ENCODE results near the gene IP6K3.

Gene IP6K3

GRCh38 chr6:33726696-33727095 lies 20.0 kb downstream of the IP6K3 start:
- peaks cover 78% of the 10 kb centered on the region for H3K27me3 ChIP-seq (replicated peaks; ENCODE audit: insufficient read depth, low read length)
- DNase-seq: no peak
- H3K9ac ChIP-seq (ENCODE audit: low read length): no peak overlapping the region
- no peaks in the 10 kb centered on the region for H3K79me2 ChIP-seq (ENCODE audit: low read length)
- no peaks in the 10 kb centered on the region for H3F3A ChIP-seq (ENCODE audit: insufficient read depth, low read length)
- no peaks in the 10 kb centered on the region for H3K9me3 ChIP-seq (replicated peaks; ENCODE audit: insufficient read depth, low read length)
- no peaks in the 10 kb centered on the region for H4K20me1 ChIP-seq (ENCODE audit: insufficient read depth, low read length)
- no peaks in the 10 kb centered on the region for H3K36me3 ChIP-seq (replicated peaks; ENCODE audit: insufficient read depth, low read length)
- no peak for TF ChIP-seq EZH2phosphoT487 (IDR thresholded peaks at IDR 0.05; ENCODE audit: low read length)
- TF ChIP-seq, protein P1, sequence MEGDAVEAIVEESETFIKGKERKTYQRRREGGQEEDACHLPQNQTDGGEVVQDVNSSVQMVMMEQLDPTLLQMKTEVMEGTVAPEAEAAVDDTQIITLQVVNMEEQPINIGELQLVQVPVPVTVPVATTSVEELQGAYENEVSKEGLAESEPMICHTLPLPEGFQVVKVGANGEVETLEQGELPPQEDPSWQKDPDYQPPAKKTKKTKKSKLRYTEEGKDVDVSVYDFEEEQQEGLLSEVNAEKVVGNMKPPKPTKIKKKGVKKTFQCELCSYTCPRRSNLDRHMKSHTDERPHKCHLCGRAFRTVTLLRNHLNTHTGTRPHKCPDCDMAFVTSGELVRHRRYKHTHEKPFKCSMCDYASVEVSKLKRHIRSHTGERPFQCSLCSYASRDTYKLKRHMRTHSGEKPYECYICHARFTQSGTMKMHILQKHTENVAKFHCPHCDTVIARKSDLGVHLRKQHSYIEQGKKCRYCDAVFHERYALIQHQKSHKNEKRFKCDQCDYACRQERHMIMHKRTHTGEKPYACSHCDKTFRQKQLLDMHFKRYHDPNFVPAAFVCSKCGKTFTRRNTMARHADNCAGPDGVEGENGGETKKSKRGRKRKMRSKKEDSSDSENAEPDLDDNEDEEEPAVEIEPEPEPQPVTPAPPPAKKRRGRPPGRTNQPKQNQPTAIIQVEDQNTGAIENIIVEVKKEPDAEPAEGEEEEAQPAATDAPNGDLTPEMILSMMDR (IDR thresholded peaks at IDR 0.05; ENCODE audit: low read length): no peak
- no peak for TF ChIP-seq EZH2 (optimal IDR thresholded peaks at IDR 0.05; ENCODE audit: low read depth, low read length)
- H3K9me2 ChIP-seq (replicated peaks; ENCODE audit: insufficient read depth, low read length): no peaks in the 10 kb centered on the region
- H3K4me3 ChIP-seq (ENCODE audit: low read length): no peak overlapping the region
- no peak overlapping the region for H2AFZ ChIP-seq (ENCODE audit: low read length)
- H3K4me2 ChIP-seq (ENCODE audit: low read depth, low read length): no peak overlapping the region
- no peaks in the 10 kb centered on the region for H3K4me1 ChIP-seq (ENCODE audit: low read length)
- no peak overlapping the region for H3K27ac ChIP-seq (ENCODE audit: low read length)

- Histone ChIP-seq H2AFZ (ENCODE audit: low read length) (no peak overlapping the region), H3K9me3 (replicated peaks; ENCODE audit: insufficient read depth, low read length) (no peaks in the 10 kb centered on the region), H3K79me2 (ENCODE audit: low read length) (no peaks in the 10 kb centered on the region), H3K27ac (ENCODE audit: low read length) (no peak overlapping the region), H3K4me2 (ENCODE audit: low read depth, low read length) (no peak overlapping the region), H3K9me2 (replicated peaks; ENCODE audit: insufficient read depth, low read length) (no peaks in the 10 kb centered on the region), H3K4me3 (ENCODE audit: low read length) (no peak overlapping the region), H3K36me3 (replicated peaks; ENCODE audit: insufficient read depth, low read length) (no peaks in the 10 kb centered on the region), H3K27me3 (replicated peaks; ENCODE audit: insufficient read depth, low read length) (peaks cover 80% of the 10 kb centered on the region), H4K20me1 (ENCODE audit: insufficient read depth, low read length) (no peaks in the 10 kb centered on the region), H3K4me1 (ENCODE audit: low read length) (no peaks in the 10 kb centered on the region), H3F3A (ENCODE audit: insufficient read depth, low read length) (no peaks in the 10 kb centered on the region), H3K9ac (ENCODE audit: low read length) (no peak overlapping the region)
- TF ChIP-seq EZH2 (optimal IDR thresholded peaks at IDR 0.05; ENCODE audit: low read depth, low read length): no peak
- TF ChIP-seq EZH2phosphoT487 (IDR thresholded peaks at IDR 0.05; ENCODE audit: low read length): no peak
- TF ChIP-seq, protein P1 (IDR thresholded peaks at IDR 0.05; ENCODE audit: low read length): no peak
- DNase-seq: no peak
These were observed 20.6 kb downstream of the IP6K3 start for GRCh38 chr6:33725891-33726673.

GRCh38 chr6:33725222-33725621 lies 21.5 kb downstream of the IP6K3 start:
- peaks cover 87% of the 10 kb centered on the region for H3K27me3 ChIP-seq (replicated peaks; ENCODE audit: insufficient read depth, low read length)
- no peaks in the 10 kb centered on the region for H3F3A ChIP-seq (ENCODE audit: insufficient read depth, low read length)
- H4K20me1 ChIP-seq (ENCODE audit: insufficient read depth, low read length): no peaks in the 10 kb centered on the region
- no peaks in the 10 kb centered on the region for H3K79me2 ChIP-seq (ENCODE audit: low read length)
- no peak for DNase-seq
- H3K9me2 ChIP-seq (replicated peaks; ENCODE audit: insufficient read depth, low read length): no peaks in the 10 kb centered on the region
- H2AFZ ChIP-seq (ENCODE audit: low read length): no peak overlapping the region
- no peak overlapping the region for H3K27ac ChIP-seq (ENCODE audit: low read length)
- no peaks in the 10 kb centered on the region for H3K36me3 ChIP-seq (replicated peaks; ENCODE audit: insufficient read depth, low read length)
- no peak overlapping the region for H3K4me3 ChIP-seq (ENCODE audit: low read length)
- no peaks in the 10 kb centered on the region for H3K9me3 ChIP-seq (replicated peaks; ENCODE audit: insufficient read depth, low read length)
- H3K4me1 ChIP-seq (ENCODE audit: low read length): no peaks in the 10 kb centered on the region
- H3K4me2 ChIP-seq (ENCODE audit: low read depth, low read length): no peak overlapping the region
- H3K9ac ChIP-seq (ENCODE audit: low read length): no peak overlapping the region
- TF ChIP-seq EZH2 (optimal IDR thresholded peaks at IDR 0.05; ENCODE audit: low read depth, low read length) (no peak), EZH2phosphoT487 (IDR thresholded peaks at IDR 0.05; ENCODE audit: low read length) (no peak)
- TF ChIP-seq, protein P1 (IDR thresholded peaks at IDR 0.05; ENCODE audit: low read length): no peak
